Ovary (tissue), 9 donors: ENCODE results near the gene IFNE. TPM values are rescaled to one million over a fixed set of nuclear protein-coding genes. Genes with fewer than 3 reads are reported as not detected.

Experiments
- DNase-seq, 5 donors: peaks; one replicate each; pipeline ENCODE4 v3.0.0-alpha.2; 2019 to 2020
- H3K27ac ChIP-seq, 2 donors: fragments of 200-600 bp; one replicate each; pipeline versions ENCODE4 v1.5.1 to v1.8.0; 2019 to 2022
- H3K27me3 ChIP-seq: fragments of 200-600 bp; one replicate; pipeline ENCODE4 v1.8.0; 2022
- H3K36me3 ChIP-seq: fragments of 200-600 bp; sonication (generic); one replicate; pipeline ENCODE4 v1.5.1; 2019
- H3K4me1 ChIP-seq: one replicate; pipeline ENCODE4 v1.8.1; 2013; ENCODE audit warnings: mild to moderate bottlenecking, moderate library complexity; ENCODE audit not compliant: insufficient read depth
- H3K4me3 ChIP-seq: fragments of 200-600 bp; sonication (generic); one replicate; pipeline ENCODE4 v1.5.1; 2017
- H3K9me3 ChIP-seq, 2 donors: fragments of 200-600 bp in 1 of 2; sonication (generic) in 1 of 2; one replicate each; pipeline versions ENCODE4 v1.5.1 to v1.8.1; 2013 to 2019; ENCODE audit warnings: mild to moderate bottlenecking in 1 of 2, moderate library complexity in 1 of 2
- EP300 ChIP-seq: sonication (generic); formaldehyde crosslinking; IDR thresholded peaks from one replicate; pipeline ENCODE4 v1.6.1; 2017; ENCODE audit warnings: antibody characterized with exemption
- POLR2A ChIP-seq: fragments of 450-650 bp; IDR thresholded peaks from one replicate; pipeline ENCODE4 v1.6.1; 2017; ENCODE audit warnings: antibody characterized with exemption, mild to moderate bottlenecking, moderate library complexity
- WGBS, 3 donors: extraction: QIAGEN DNeasy Blood & Tissue Kit in 1 of 3; methylation state at CpG; one replicate each; pipeline versions ENCODE4 v1.1.5 to v1.1.7; 2013 to 2017; 5-methylcytosine and 5-hydroxymethylcytosine counted together
- intact Hi-C, 4 donors: fragments of 100-400 bp; cut with DNase I; formaldehyde crosslinking; loops; one replicate each; pipeline versions ENCODE4 v1.11.0 to v1.15.1; 2022 to 2023
- polyA plus RNA-seq, 2 donors: library from polyadenylated mRNA; stranded (reverse); fragments of 200-250 nt in 1 of 2; fragments of 350-450 nt in 1 of 2; fragmentation: Illumina TruSeq in 1 of 2; extraction: RNeasy Lipid Tissue Mini Kit (QIAGEN cat#74804) in 1 of 2; gene quantifications; one replicate each; pipeline ENCODE4 v1.2.3, GENCODE V29; 2013 to 2014
- total RNA-seq, 7 donors: library from RNA; depleted of rRNA in 2 of 7; stranded (reverse); fragments of >200 nt in 2 of 7; fragmentation: NEBNext Ultra II Directional in 3 of 7; extraction: Animal tissue kit (Norgen Biotek cat#: 25700) in 3 of 7; gene quantifications; one replicate each; pipeline versions ENCODE4 v1.1.0 to v1.2.4, GENCODE V29; 2016 to 2023
- TF ChIP-seq, protein P1 (sequence below), 3 donors: fragments of 450-650 bp in 2 of 3; fragments of 200-600 bp in 1 of 3; IDR thresholded peaks; one replicate each; pipeline versions ENCODE4 v1.5.1 to v1.8.0; 2016 to 2022; ENCODE audit warnings: antibody characterized with exemption in 3 of 3, mild to moderate bottlenecking in 1 of 3
- donor health status: DM: no; HTN: no; CAD: no; lungs with moderate emphysema.
- donor health status: DM: no; HTN: no; CAD: no.
- donor health status: Bipolar disorder and iron deficiency.
- donor health status: DM: yes; HTN: yes; CAD: no.
- donor health status: DM: no; HTN: no; CAD: no.
- donor health status: DM: yes; HTN: yes; CAD: no.

IFNE gene
- total and polyA plus RNA-seq, 9 donors = 0.34 TPM; not detected in 8

DNA sequence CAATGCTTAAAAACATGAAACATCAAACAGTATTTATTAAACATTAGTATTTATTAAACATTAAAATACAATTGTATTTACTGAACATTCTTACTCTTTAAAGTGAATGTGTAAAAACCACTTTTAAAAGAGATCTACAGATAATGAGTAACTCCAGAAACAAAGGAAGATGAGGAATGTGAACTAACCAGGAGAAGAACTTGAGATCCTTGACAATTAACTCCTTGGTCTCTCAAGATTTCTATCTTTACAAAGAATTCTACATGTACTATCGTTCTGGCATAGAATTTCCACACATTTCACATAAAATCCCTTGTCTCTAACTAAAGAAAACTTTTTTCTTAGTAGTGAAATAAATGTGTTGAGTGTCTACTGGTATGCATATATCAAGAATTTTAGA is 28.7 kb upstream of the IFNE start:
- Histone ChIP-seq H3K4me3 (no peak overlapping the region), H3K4me1 (no peaks in the 10 kb centered on the region), H3K27ac (no peak overlapping the region), H3K27me3 (no peaks in the 10 kb centered on the region), H3K9me3 (no peaks in the 10 kb centered on the region), H3K36me3 (no peaks in the 10 kb centered on the region)
- DNase-seq = no peak
- intact Hi-C loops = loop anchor here in 1 of 4 donors (2.0 kb wide), 1 partner anchor 34 kb away; no protein-coding TSS in a partner anchor
- TF ChIP-seq POLR2A = no peak
- 57 to 59% (median 57%) methylated on average over 1 of the region's 1 CpG for WGBS, 3 donors

DNA sequence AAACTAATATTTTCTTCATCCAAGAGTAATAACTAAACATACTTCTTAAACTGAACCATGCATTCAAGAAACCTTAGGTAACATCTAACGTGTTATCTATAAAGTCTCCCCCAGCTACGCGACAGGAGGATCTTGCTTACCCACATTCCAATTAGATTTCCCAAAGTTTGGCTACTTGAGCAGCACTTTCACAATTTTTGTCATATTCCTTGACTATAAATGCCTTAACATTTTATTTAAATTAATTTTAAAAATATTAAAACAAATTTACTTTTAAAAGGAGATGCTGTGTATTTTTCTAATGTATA is 25.3 kb upstream of the IFNE start:
- Histone ChIP-seq H3K27ac (no peak overlapping the region), H3K27me3 (no peaks in the 10 kb centered on the region), H3K4me1 (no peaks in the 10 kb centered on the region), H3K4me3 (no peak overlapping the region), H3K36me3 (no peaks in the 10 kb centered on the region), H3K9me3 (no peaks in the 10 kb centered on the region)
- 79 to 84% (median 81%) methylated on average over 3 of the region's 3 CpGs for WGBS, 3 donors
- intact Hi-C loops = no loop called here
- DNase-seq = no peak
- TF ChIP-seq POLR2A = no peak
- no peak for TF ChIP-seq EP300
- TF ChIP-seq, protein P1, sequence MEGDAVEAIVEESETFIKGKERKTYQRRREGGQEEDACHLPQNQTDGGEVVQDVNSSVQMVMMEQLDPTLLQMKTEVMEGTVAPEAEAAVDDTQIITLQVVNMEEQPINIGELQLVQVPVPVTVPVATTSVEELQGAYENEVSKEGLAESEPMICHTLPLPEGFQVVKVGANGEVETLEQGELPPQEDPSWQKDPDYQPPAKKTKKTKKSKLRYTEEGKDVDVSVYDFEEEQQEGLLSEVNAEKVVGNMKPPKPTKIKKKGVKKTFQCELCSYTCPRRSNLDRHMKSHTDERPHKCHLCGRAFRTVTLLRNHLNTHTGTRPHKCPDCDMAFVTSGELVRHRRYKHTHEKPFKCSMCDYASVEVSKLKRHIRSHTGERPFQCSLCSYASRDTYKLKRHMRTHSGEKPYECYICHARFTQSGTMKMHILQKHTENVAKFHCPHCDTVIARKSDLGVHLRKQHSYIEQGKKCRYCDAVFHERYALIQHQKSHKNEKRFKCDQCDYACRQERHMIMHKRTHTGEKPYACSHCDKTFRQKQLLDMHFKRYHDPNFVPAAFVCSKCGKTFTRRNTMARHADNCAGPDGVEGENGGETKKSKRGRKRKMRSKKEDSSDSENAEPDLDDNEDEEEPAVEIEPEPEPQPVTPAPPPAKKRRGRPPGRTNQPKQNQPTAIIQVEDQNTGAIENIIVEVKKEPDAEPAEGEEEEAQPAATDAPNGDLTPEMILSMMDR (IDR thresholded peaks at IDR 0.05) = no peak

DNA sequence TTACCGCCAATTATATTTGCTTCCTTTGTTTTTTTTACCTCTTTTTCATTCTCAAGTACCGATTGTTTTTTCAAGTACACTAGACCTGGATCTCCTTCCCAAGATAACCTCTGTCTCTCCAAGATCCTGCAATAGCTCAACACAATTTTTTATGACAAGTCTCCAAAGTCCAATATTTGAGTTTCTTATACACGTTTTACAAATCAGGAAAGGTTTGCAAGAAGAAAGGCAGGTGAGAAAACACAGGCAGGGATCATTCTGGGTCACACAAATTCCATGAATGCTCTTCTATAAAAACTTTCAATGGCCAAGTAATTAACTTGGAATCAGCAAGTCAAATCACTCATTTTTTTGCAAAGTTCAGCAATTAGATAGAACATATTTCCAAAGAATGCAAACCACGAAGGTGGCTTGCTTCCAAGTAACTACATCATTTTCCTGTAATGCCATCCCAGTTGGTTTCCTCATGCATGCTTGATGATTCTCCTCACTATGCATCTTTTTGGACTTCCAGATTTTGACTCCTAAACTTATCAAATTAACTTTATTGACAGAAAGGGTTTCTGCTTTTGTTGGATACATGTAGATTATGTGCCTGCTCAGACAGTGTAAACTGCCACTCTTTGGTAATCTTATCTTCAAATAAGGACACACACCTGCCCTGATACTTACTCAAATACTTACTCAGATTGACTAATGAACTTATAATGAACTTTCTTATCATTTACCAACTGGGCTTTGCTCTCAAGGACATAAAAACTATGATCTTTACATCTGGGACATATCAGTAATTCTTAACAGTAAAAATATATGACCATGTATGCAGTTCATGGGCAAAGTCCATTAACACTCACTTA is 24.7 kb upstream of the IFNE start:
- no peaks in the 10 kb centered on the region for H3K4me1 ChIP-seq
- no peaks in the 10 kb centered on the region for H3K9me3 ChIP-seq
- intact Hi-C loops = no loop called here
- WGBS, 3 donors = 48 to 53% (median 50%) methylated on average over 4 of the region's 4 CpGs
- H3K27me3 ChIP-seq = no peaks in the 10 kb centered on the region
- no peaks in the 10 kb centered on the region for H3K36me3 ChIP-seq
- no peak overlapping the region for H3K27ac ChIP-seq
- no peak overlapping the region for H3K4me3 ChIP-seq
- TF ChIP-seq EP300 (no peak), POLR2A (no peak)
- TF ChIP-seq, protein P1 (IDR thresholded peaks at IDR 0.05) = no peak
- no peak for DNase-seq

DNA sequence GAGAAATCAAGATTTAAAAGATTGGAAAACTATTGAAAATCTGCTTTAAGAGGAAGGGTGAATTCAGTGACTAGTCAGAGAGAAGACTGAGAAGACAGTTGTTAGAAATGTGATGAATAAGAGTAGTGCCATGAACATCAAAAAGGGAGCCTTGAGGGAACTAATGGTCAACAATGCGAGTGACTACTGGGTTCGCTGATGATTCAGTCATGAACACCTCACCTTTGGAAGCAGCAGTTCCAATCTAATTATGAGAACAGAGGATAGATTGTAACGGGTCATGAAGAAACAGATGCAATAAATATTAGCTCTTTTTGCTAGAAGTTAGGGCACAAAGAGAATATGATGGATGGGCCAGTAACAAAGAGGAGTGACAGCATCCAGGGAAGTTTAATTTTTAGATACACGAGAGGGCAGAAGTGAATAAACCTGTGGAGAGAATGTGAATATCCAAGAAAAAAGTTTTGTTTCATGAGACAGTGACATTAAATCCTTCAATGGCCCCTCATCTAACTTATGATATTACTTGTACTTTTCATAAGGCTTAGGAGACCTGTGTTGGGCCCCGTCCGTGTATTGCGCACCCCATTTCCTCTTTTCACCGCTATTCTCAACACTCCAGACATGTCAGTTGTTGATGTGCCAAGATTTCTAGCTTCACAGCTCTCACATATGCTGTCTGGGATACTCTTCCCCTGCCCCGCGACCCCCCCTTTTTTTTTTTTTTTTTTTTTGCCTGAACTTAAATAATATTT is 23.5 kb upstream of the IFNE start:
- DNase-seq = no peak
- no peaks in the 10 kb centered on the region for H3K9me3 ChIP-seq
- intact Hi-C loops = no loop called here
- H3K4me3 ChIP-seq = no peak overlapping the region
- H3K36me3 ChIP-seq = no peaks in the 10 kb centered on the region
- H3K4me1 ChIP-seq = no peaks in the 10 kb centered on the region
- no peaks in the 10 kb centered on the region for H3K27me3 ChIP-seq
- H3K27ac ChIP-seq = no peak overlapping the region
- TF ChIP-seq, protein P1 (IDR thresholded peaks at IDR 0.05) = no peak
- TF ChIP-seq EP300 = no peak
- TF ChIP-seq POLR2A = no peak
- WGBS, 3 donors = 86 to 89% (median 87%) methylated on average over 10 of the region's 10 CpGs

DNA sequence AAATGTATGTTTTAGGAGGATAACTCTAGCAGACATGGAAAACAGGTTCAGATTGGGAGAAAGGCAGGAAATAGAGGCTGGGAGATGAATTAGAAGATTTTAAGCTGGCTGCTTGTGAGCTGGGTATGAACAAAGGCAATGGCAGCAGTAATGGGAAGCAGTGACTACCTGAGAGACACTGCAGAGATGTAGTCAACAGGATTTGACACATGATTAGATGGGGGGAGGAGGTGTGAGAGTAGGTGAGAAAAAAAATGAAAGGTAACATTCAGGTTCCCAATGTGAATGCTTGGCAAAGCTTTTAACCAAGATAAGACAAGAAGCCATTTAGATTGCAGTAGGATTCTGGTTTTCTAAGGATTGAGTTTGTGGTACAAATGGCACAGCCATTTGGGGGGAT is 22.8 kb upstream of the IFNE start:
- no peaks in the 10 kb centered on the region for H3K4me1 ChIP-seq
- DNase-seq = no peak
- no peaks in the 10 kb centered on the region for H3K9me3 ChIP-seq
- no peak overlapping the region for H3K4me3 ChIP-seq
- intact Hi-C loops = no loop called here
- H3K27ac ChIP-seq = no peak overlapping the region
- no peaks in the 10 kb centered on the region for H3K36me3 ChIP-seq
- TF ChIP-seq POLR2A = no peak
- TF ChIP-seq, protein P1 (IDR thresholded peaks at IDR 0.05) = no peak
- no peak for TF ChIP-seq EP300
- H3K27me3 ChIP-seq = no peaks in the 10 kb centered on the region
